NCI-H2227 treated with DMSO at 0.1 percent for 48 hours (cell line): ENCODE data around the gene AAK1.
"Not testable (repeated sequence)": the region's sequence is repeated elsewhere in the genome, so short reads cannot be mapped to it uniquely, and the experiment has no call there.

Experiments used
- DNase-seq: peaks from one replicate; lab custom pipeline; 2025; lab: John Stamatoyannopoulos, UW

Gene AAK1

DNA sequence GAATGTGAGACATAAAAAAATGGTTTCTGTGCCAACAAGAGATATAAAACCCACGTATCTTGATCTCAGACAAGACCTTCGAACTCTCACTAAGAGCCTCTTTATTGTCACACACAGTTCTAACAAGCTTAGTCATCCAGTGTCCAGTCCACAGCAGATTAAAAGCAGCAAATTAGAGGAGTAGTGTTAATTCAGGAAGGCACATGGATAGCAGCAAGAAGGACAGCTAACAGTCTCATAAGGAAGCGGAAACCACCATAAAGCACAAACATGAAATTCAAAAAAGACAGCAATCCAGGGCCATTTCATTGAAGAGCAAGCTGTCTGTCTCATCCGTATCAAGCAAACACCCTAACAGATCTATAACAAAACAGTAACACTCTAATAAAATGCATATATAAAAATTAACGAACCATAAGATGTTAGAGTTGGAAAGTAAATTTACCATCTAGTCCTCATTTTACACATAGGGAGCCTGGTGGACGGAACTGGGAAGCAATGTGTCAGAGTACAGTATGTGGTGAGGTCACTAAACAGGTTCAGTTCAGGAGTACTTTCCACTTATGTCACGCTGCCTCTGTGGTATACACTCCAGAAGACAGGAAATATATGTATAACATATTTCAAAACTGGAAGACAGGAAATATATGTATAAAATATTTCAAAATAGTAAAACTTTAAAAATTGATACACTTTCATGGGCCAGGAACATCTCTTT lies 18.3 kb downstream of the AAK1 start:
- no peak for DNase-seq

DNA sequence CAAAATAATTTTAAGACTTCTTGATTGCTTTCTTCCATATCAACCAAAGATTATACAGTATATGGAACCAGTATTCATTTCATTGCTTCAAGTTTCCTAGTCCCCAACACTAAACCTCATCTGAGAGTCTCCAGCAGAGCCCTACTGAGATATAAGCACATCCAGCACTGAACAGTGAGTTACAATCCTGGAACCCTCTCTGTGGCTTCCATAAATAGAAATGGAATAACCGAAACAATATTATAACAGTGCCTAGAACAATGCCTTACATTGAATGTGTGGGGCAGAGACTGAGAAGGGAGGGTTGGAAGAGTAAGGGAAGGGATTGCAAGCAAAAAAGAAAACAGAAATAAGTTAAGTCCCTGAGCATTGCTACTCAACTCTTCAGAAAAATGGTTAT lies 18.9 kb downstream of the AAK1 start:
- DNase-seq, result no peak

DNA sequence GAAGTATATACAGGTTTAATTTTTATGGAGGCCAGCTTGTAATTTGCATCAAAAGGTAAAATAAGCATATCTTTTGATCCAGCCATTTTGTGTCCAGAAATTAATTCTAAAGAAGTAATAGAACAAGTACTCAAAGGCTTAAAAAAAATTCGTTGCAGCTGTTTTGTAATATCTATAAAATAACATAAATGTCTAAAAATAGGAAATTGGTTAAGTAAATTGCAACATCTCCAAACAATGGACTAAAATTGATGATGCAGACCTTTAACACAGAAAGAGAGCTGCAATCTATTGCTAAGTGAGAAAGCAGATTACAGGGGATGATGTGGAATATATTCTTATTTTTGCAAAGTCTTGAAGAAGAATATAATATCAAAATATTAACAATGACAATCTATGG lies 19.4 kb downstream of the AAK1 start:
- DNase-seq, result no peak

DNA sequence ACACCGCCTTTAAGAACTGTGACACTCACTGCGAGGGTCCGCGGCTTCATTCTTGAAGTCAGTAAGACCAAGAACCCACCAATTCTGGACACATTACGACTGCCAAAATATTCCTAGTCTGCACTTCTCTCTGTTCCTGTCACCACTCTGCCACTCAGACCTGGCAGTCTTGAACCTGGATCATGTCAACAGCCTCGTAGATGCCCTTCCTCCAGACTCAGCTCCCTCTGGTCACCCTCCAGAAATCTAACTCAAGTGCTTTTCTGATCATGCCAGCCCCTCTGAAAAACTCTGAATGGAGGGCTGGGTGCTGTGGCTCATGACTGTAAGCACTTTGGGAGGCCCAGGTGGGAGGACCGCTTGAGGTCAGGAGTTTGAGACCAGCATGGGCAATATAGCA lies 20.3 kb downstream of the AAK1 start:
- no peak for DNase-seq

DNA sequence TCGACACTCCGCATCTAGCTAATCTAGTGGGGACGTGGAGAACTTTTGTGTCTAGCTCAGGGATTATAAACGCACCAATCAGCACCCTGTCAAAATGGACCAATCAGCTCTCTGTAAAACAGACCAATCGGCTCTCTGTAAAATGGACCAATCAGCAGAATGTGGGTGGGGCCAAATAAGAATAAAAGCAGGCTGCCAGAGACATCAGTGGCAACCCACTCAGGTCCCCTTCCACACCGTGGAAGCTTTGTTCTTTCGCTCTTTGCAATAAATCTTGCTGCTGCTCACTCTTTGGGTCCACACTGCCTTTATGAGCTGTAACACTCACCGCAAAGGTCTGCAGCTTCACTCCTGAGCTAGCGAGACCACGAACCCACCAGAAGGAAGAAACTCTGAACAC lies 20.7 kb downstream of the AAK1 start:
- not testable (repeated sequence) for DNase-seq

DNA sequence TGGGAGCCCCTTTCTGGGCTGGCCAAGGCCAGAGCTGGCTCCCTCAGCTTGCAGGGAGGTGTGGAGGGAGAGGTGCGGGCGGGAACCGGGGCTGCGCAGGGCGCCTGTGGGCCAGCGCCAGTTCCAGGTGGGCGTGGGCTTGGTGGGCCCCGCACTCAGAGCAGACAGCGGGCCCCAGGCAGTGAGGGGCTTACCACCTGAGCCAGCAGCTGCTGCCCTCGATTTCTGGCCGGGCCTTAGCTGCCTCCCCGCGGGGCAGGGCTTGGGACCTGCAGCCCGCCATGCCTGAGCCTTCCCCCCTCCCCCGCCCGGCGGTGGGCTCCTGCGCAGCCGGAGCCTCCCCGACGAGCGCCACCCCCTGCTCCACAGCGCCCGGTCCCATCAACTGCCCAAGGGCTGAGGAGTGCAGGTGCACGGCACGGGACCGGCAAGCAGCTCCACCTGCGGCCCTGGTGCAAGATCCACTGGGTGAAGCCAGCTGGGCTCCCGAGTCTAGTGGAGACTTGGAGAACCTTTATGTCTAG lies 21.5 kb downstream of the AAK1 start:
- DNase-seq, result not testable (repeated sequence)

DNA sequence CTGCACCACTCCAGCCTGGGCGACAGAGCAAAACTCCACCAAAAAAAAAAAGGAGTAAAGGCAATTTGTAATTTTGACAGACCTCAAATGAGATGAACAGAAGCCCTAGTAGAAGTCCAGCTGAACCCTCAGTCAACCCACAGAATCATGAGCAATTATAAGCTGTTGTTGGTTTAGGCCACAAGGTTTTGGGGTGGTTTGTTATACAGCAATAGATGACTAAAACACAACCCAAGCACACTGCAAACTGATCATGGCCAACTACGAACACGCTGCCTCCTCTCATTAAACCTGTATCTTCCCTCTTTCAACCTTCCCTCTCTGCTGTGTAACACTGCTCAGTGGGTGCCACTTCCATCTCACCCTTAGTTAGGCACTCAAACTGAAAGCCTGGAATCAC lies 22.1 kb downstream of the AAK1 start:
- no peak for DNase-seq

DNA sequence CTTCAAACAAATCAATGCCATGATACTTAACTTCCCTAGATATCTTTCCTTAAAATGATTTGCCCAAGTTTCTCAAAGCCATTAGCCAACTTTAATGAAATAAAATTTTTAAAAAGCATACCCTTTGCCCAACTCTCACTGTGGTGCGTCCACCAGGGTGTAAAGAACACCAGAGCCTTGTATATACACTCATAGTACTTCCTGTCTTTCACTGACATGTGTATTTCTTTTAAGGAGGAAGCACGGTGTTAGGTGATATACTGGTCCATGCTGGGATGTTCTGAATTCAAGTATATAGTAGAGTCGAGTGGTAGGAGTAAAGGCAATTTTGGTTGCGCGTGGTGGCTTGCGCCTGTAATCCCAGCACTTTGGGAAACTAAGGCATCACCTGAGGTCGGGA lies 22.7 kb downstream of the AAK1 start:
- DNase-seq, result no peak

DNA sequence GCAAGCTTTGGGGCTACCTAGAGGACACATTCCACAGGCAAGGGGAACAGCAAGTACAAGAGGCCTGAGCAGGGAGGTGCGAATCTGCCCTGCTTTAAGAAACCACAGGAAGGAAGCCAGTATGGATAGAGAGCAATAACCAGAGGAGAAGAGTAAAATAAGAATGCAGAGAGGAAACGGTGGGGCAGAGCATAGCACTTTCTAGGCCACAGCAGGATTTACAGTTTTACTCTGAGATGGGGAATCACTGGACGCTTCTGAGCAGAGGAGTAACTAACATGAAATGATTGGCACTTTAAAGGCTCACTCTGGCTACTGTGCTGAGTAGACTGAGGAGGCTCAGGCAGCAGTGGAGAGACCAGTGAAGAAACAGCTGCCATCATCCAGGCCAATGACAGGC lies 23.8 kb downstream of the AAK1 start:
- DNase-seq, result no peak

DNA sequence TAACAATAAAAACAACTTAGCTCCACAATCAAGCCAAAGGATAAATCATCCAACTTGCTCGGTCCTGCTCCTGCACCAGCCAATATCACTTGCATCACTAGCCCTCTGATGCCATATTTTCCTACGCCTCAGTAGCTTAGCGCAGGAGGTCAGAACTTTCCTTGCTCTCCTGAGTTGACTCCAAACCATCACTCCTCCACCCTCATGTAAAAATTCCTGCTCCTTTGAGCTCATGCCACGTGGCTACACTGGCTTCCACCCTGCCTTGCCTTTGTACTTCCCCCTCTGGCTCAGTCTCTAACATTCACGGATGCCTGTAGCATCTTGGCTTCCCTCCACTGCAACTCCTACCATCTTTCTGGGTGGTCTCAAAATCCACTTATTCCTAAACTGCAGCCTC lies 25.2 kb downstream of the AAK1 start:
- DNase-seq, result no peak

DNA sequence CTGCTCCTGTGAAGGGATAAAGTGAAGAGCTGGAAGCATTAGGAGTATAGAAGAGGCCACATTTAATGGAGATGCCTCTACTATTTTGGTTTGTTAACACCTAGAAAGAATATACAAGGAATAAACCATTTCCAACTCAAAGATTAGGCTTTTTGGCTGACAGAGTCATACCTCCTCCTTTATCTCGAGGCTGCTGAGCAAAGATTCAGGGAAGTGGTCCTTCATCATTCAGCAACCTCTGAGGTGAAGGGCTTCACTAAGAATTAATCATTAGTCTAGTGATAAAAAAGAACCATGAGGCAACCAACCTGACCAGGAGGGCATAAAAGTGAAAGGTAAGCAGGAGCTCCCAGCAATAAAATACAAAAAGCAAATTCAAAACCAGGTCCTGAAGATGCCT lies 25.8 kb downstream of the AAK1 start:
- no peak for DNase-seq

DNA sequence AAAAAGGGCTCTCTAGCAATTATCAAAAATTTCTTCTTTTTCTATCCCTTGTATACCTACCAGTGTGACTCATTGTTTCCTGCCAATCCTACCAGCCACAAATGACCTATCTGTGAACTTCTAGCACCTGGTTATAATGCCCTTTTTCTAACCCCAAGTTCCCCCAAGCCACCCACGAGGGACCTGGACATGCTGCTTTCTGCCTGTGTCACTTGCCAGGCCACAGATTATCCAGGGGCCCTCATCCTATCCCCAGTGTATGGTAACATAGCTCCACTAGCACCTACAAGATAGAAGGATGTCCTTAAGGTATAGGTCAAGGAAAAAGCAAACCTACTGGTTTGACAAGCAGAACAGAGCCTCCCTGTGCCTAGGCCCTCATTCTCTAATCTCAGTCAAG lies 26.8 kb downstream of the AAK1 start:
- no peak for DNase-seq

DNA sequence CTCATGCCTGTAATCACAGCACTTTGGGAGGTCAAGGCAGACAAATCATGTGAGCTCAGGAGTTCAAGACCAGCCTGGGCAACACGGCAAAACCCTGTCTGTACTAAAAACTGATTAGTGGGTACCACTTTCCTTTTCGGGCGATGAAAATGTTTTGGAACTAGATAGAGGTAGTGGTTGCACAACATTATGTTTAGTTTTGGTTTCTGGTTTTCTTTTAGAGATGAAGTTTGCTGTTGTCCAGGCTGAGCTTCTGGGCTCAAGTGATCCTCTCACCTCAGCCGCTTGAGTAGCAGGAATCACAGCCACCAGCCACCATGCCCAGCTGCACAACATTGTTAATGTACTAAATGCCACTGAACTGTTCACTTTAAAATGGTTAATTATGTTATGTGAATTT lies 27.6 kb downstream of the AAK1 start:
- DNase-seq, result no peak

DNA sequence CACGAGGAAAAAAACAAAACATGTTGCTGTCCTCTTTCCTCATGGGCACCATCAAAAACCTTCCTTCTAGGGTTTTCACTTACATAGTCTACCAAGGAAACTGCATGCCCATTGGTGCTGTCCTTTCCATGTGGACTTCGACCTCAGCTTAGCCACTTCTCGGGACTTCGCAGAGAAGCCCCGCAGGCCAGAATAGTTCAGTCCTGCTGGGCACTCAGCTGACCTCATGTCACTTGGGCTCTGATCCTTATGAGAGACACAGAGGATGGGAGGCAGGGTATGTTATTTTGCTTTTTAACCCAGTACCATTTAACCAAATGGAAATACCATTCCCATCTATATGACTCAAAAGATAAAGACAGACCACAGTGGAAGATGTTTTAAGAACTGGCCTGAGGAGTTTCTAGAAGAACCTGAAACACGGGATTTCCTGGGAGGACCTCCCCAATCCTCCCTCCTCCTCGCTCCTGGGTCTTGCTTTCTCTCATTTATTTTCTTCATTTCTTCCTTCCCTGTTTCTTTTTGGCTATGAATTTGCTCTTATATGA lies 28.4 kb downstream of the AAK1 start:
- DNase-seq, result no peak

DNA sequence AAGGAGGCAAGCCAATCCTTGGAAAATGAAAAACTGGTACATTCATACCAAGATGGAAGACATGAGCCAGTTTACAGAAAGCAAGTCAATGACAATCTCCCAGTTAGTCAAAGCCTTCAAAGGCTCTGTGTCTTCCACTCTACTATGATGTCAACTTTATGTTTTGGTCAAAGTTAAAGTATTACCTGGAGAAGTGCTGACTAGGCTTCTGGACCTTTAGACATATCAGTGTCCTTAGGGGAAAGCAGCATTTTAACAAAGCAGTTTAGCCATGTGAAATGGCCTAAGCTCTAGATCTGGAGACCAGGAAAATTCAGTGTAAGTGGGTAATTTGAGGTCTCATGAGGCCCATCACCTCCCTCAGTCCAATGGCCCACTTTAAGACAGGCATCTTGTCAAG lies 30.8 kb downstream of the AAK1 start:
- no peak for DNase-seq

DNA sequence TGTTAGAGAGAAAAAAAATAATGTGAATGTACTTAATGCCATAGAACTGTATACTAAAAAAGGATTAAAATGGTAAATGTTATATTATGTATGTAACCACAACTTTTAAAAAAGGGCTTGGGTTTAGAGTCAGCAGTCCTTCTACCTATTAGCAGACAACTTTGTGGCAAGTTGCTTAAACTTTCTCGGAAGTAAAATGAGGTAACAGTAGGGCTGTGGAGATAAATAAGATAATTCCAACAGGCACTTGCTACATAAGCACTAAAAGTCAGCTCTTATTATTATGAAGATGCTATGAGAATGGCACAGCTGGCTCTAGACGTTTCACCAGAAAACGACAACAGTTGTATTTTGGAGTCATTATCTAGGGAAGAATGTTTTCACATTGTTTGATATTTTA lies 31.3 kb downstream of the AAK1 start:
- no peak for DNase-seq

DNA sequence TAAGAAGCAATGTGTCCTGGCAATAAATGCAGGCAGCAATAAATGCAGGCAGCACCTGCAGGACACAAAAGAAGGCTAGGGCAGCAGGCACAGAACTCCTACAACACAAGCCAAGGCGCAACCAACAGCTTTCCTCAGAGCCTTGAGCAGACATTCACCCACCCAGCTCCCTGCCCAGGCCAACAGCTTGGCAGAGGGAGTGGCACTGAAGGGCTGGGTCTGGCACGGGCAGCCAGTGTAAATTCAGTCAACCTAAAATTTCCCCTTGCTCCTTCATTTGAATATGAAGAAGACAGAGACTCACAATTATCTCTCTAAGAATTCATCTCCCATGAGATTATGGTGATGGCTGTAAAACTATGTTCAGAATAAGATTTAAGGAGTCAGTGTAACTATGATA lies 35.4 kb downstream of the AAK1 start:
- DNase-seq, result no peak

DNA sequence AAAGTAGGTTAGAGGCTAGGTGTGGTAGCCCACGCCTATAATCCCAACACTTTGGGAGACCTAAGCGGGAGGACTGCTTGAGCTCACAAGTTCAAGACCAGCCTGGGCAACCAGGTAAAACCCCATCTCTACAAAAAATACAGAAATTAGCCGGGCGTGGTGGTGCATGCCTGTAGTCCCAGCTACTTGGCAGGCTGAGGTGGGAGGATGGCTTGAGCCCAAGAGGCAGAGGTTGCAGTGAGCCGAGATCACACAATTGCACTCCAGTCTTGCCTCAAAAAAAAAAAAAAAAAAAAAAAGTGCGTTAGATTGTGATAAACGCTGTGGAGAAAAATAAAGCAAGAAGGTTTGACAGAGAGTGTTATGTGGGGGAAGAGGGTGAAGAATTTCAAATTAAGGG lies 36.8 kb downstream of the AAK1 start:
- not testable (repeated sequence) for DNase-seq

DNA sequence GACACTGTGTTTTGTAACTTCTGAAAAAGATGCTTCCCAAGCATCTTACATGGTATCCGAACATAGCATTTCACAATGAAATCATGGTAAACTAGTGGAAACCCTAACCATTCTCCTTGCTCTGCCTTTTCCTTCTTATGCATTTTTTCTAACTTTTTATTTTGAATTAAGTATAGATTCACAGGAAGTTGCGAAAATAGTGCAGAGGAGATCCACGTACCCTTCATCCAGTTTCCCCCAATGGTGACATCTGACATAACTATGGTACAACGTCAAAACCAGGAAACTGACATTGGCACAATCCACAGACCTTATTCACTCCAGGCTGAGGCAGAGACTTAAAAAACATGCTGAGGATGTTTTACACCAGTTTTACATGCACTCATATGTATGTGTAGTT lies 38.3 kb downstream of the AAK1 start:
- DNase-seq, result no peak

DNA sequence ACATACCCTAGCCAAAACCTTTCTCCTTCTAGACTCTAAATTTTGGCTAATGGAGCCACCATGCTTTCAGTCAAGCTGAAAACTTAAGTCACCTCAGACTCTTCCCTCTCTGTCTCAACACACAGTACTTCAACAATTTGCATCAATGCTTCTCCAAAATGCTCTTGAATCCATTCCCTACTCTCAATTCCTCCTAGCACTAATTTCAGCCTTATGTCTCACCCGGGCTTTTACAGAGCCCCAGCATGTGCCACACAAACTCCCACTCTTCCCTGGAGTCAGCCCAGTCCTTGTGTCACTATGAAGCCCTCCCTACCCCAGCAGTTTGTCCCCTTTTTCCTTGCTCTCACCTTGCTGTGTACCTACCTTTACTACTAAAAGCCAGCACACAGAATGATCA lies 38.7 kb downstream of the AAK1 start:
- no peak for DNase-seq

DNA sequence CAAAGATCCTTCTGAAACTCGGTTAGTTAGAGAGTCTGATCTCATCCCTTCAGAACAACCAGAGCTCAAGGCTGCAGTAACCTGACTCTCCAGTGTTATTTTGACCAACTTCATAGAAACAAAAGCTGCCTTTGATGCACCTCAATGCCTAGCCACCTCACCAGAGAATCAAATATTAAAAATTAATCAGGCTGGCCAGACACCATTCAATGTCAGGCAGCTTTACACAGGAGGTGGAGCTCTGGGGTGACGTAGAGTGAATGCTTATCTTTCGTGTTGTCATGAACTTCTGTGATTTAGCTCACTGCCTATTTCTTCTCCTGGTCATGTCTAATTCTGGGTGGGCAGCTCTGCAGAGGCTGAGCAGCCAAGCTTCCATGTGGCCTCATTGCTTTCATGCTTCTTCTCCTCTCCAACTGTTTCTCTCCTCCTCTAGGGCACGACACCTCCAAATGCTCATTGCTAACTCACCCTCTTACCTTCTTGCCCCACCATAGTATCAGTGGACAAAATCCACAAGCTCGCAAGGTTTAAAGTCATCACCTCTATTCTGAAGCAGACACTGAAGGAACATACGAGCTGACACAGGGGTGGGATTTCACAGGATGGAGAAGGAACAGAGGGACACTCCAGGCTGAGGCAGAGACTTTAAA lies 39.4 kb downstream of the AAK1 start:
- DNase-seq, result no peak

DNA sequence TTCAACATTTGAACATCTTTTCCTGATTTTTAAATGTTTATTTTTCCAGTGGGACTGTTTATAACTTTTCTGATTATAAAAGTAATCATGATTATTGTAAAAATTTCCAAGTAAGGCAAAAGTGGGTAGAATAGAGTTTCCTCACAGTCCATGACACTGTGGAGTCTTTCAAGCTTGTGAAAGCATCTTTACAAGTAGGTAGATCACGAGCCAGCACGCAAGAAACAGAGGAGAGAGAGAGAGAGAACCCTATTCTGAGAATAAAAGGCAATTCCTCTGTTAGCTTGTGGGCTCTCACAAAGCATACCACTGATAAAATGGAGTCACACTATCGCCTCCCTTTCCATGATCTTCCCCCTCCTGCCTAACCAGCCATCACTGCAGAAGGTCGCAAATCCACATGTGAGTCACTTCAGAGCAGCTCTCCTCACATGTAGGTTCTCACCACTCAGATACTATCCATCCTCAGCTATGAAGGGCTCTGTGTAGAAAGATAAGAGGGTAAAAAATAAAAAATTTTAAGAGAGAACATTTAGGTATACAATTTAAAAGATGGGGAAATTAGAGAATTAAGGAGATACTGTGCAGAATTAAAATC lies 40.3 kb downstream of the AAK1 start:
- no peak for DNase-seq

DNA sequence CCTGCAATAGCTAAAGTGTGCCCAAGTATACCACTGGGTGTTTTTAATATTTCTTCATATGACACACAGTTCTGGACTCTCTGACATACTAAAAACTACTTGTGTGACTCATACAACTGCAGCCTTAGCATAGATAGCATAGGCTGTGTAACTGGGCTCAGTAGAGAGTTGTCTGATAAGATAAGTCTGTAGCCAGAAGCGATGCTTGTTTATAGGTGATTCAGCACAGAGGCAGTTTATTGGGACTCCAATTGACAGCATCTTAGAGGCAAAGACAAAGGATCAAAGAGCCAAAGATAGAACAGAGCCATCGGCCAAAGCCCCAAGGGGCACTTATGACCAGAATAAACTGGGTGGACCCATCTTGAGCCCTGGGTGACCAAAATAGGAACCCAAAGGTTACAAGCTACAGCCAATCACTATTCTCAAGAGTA lies 42.3 kb downstream of the AAK1 start:
- no peak for DNase-seq
